Activated CD8-positive, alpha-beta T cell treated with anti-CD3 and anti-CD28 coated beads for 36 hours (primary cell): ENCODE results near the gene CRYGB. TPM values are rescaled to one million over a fixed set of nuclear protein-coding genes. Genes with fewer than 3 reads are reported as not detected.
"Not testable (repeated sequence)": the region's sequence is repeated elsewhere in the genome, so short reads cannot be mapped to it uniquely, and the experiment has no call there.

Experiments used
- ATAC-seq: fragments of 200-7000 bp; cut with Tn5 transposase; one replicate; pipeline ENCODE4 v1.10.0; 2021; ENCODE audit warnings: mild to moderate bottlenecking, moderate library complexity
- CTCF ChIA-PET: fragments of 350-600 bp; sonication (Branson Sonifier 250); formaldehyde crosslinking; loops from one replicate; lab custom pipeline; 2021; ENCODE audit warnings: antibody characterized with exemption; lab: Charles Lee
- POLR2A ChIA-PET: fragments of 350-600 bp; sonication (Branson Sonifier 250); formaldehyde crosslinking; loops from one replicate; lab custom pipeline; 2021; ENCODE audit warnings: antibody characterized with exemption; lab: Charles Lee
- DNase-seq: peaks from one replicate; pipeline ENCODE4 v3.0.0-alpha.2; 2020
- H3K27ac Mint-ChIP-seq: one replicate; pipeline ENCODE4 v1.8.0; 2021; ENCODE audit warnings: mild to moderate bottlenecking, mixed read lengths
- H3K27me3 Mint-ChIP-seq: one replicate; pipeline ENCODE4 v1.8.0; 2021; ENCODE audit warnings: mixed read lengths
- H3K36me3 Mint-ChIP-seq: one replicate; pipeline ENCODE4 v1.8.0; 2021; ENCODE audit warnings: low read depth, mixed read lengths
- H3K4me1 Mint-ChIP-seq: one replicate; pipeline ENCODE4 v1.8.0; 2021; ENCODE audit warnings: low read depth, mixed read lengths
- H3K4me3 Mint-ChIP-seq: one replicate; pipeline ENCODE4 v1.8.0; 2021; ENCODE audit warnings: mild to moderate bottlenecking, moderate library complexity, mixed read lengths
- H3K9me3 Mint-ChIP-seq: one replicate; pipeline ENCODE4 v1.8.0; 2021; ENCODE audit warnings: mixed read lengths
- CTCF ChIP-seq: fragments of 200-600 bp; IDR thresholded peaks from one replicate; pipeline ENCODE4 v1.8.0; 2022; ENCODE audit warnings: antibody characterized with exemption, mild to moderate bottlenecking
- intact Hi-C: fragments of 100-400 bp; cut with micrococcal nuclease; formaldehyde crosslinking; loops from one replicate; pipeline ENCODE4 v1.10.0; 2022
- total RNA-seq, 2 experiments: library from RNA; stranded (reverse); gene quantifications; one replicate each; pipeline ENCODE4 v1.2.3, GENCODE V29; 2021

CRYGB gene
- total RNA-seq, 2 experiments from 2014 or later = not detected

GRCh38 chr2:208129744-208130711 is 15.9 kb downstream of the CRYGB start, which contains the start of gene CRYGC:
Gene CRYGC (minus strand): TSS chr2:208129828. CDS start chr2:208129792, 36 bp downstream.
- intact Hi-C loops = no loop called here
- TF ChIP-seq CTCF = no peak
- ChIA-PET CTCF (no interaction called here), POLR2A (no interaction called here)
- H3K9me3 Mint-ChIP-seq = no peaks in the 10 kb centered on the region
- peaks cover 4% of the 10 kb centered on the region for H3K4me1 Mint-ChIP-seq
- no peak within 1 kb of the TSS for H3K27ac Mint-ChIP-seq
- H3K36me3 Mint-ChIP-seq = no peaks in the 10 kb centered on the region
- no peak for DNase-seq
- no peak for ATAC-seq
- no peak within 1 kb of the TSS for H3K4me3 Mint-ChIP-seq
- peaks cover 12% of the 10 kb centered on the region for H3K27me3 Mint-ChIP-seq

- no peak overlapping the region for H3K27ac Mint-ChIP-seq
- POLR2A ChIA-PET = no interaction called here
- H3K27me3 Mint-ChIP-seq = peaks cover 25% of the 10 kb centered on the region
- no peak for TF ChIP-seq CTCF
- intact Hi-C loops = no loop called here
- no peak for DNase-seq
- H3K4me3 Mint-ChIP-seq = no peak overlapping the region
- no peaks in the 10 kb centered on the region for H3K36me3 Mint-ChIP-seq
- no peak for ATAC-seq
- H3K9me3 Mint-ChIP-seq = no peaks in the 10 kb centered on the region
- CTCF ChIA-PET = no interaction called here
- H3K4me1 Mint-ChIP-seq = peaks cover 5% of the 10 kb centered on the region
Observed at GRCh38 chr2:208128136-208128535, 17.8 kb downstream of the CRYGB start.

GRCh38 chr2:208127090-208127489 is 18.9 kb downstream of the CRYGB start:
- Mint-ChIP-seq H3K36me3 (no peaks in the 10 kb centered on the region), H3K4me3 (no peak overlapping the region), H3K27ac (no peak overlapping the region), H3K9me3 (no peaks in the 10 kb centered on the region), H3K27me3 (peaks cover 25% of the 10 kb centered on the region), H3K4me1 (peaks cover 5% of the 10 kb centered on the region)
- TF ChIP-seq CTCF = no peak
- ChIA-PET POLR2A (no interaction called here), CTCF (no interaction called here)
- intact Hi-C loops = no loop called here
- DNase-seq (no peak), ATAC-seq (no peak)

- H3K36me3 Mint-ChIP-seq = no peaks in the 10 kb centered on the region
Observed at GRCh38 chr2:208125251-208125650, 20.7 kb downstream of the CRYGB start.

GRCh38 chr2:208124013-208124715 is 21.8 kb downstream of the CRYGB start, which contains the start of gene CRYGD:
Gene CRYGD (minus strand): TSS chr2:208124524. CDS start chr2:208124473, 51 bp downstream.
- CTCF ChIA-PET, H3K9me3 Mint-ChIP-seq, H3K36me3 Mint-ChIP-seq, POLR2A ChIA-PET, intact Hi-C loops, H3K27ac Mint-ChIP-seq, H3K4me1 Mint-ChIP-seq: not testable (repeated sequence)
- Mint-ChIP-seq H3K4me3 (peak within 1 kb of the TSS; percentile 43), H3K27me3 (peaks cover 27% of the 10 kb centered on the region)
- ATAC-seq (peak; percentile 53), DNase-seq (peak; percentile 20)

More at GRCh38 chr2:208125251-208125650, 20.7 kb downstream of the CRYGB start:
- Mint-ChIP-seq H3K4me3 (no peak overlapping the region), H3K4me1 (peaks cover 5% of the 10 kb centered on the region), H3K27ac (no peak overlapping the region), H3K9me3 (no peaks in the 10 kb centered on the region), H3K27me3 (peaks cover 27% of the 10 kb centered on the region)
- no peak for TF ChIP-seq CTCF
- intact Hi-C loops = no loop called here
- ChIA-PET POLR2A (no interaction called here), CTCF (interaction anchor here (1.1 kb wide), 1 partner anchor 1907 kb away, joined by 4 read pairs; no protein-coding TSS in a partner anchor)
- no peak for ATAC-seq
- no peak for DNase-seq
